HEK293 (cell line): ENCODE results near the gene PROCA1.

Experiments
- CTCF ChIP-seq: fragments of 450-650 bp; formaldehyde crosslinking; IDR thresholded peaks from 2 replicates; pipeline ENCODE4 v1.5.1; 2016; ENCODE audit warnings: missing biosample characterization, missing genetic modification characterization
- HOXA7 ChIP-seq: sonication (generic); formaldehyde crosslinking; IDR thresholded peaks from 2 replicates; pipeline ENCODE4 v1.8.1; 2022; ENCODE audit warnings: missing genetic modification reagents, borderline replicate concordance
- REST ChIP-seq: fragments of 450-650 bp; formaldehyde crosslinking; IDR thresholded peaks from 2 replicates; pipeline ENCODE4 v1.5.1; 2016; ENCODE audit warnings: missing biosample characterization, missing genetic modification characterization
- SP2 ChIP-seq: fragments of 450-650 bp; formaldehyde crosslinking; IDR thresholded peaks from 2 replicates; pipeline ENCODE4 v1.5.1; 2016; ENCODE audit warnings: missing biosample characterization, missing genetic modification characterization
- SP7 ChIP-seq: fragments of 450-650 bp; formaldehyde crosslinking; IDR thresholded peaks from 2 replicates; pipeline ENCODE4 v1.5.1; 2016; ENCODE audit warnings: missing biosample characterization, missing genetic modification characterization
- TCF7L2 ChIP-seq: IDR thresholded peaks from 2 replicates; pipeline ENCODE4 v1.6.1; 2011; ENCODE audit warnings: low read depth, mild to moderate bottlenecking, inconsistent platforms, low read length, moderate library complexity, borderline replicate concordance
- TRIM28 ChIP-seq: IDR thresholded peaks from 2 replicates; pipeline ENCODE4 v1.6.1; 2011; ENCODE audit warnings: low read length, control low read depth, borderline replicate concordance
- ZBTB11 ChIP-seq: fragments of 450-650 bp; formaldehyde crosslinking; conservative IDR thresholded peaks from 2 replicates; pipeline ENCODE4 v1.5.1; 2016; ENCODE audit warnings: low read depth, missing biosample characterization, missing genetic modification characterization
- ZFP37 ChIP-seq: fragments of 450-650 bp; formaldehyde crosslinking; IDR thresholded peaks from 2 replicates; pipeline ENCODE4 v1.5.1; 2016; ENCODE audit warnings: missing biosample characterization, missing genetic modification characterization
- ZNF121 ChIP-seq: fragments of 450-650 bp; formaldehyde crosslinking; IDR thresholded peaks from 2 replicates; pipeline ENCODE4 v1.5.1; 2016; ENCODE audit warnings: missing biosample characterization, missing genetic modification characterization
- ZNF555 ChIP-seq: fragments of 450-650 bp; formaldehyde crosslinking; conservative IDR thresholded peaks from 2 replicates; pipeline ENCODE4 v1.5.1; 2017; ENCODE audit warnings: missing biosample characterization, mild to moderate bottlenecking, missing genetic modification characterization, inconsistent platforms
- ZNF571 ChIP-seq: fragments of 450-650 bp; formaldehyde crosslinking; IDR thresholded peaks from 2 replicates; pipeline ENCODE4 v1.5.0; 2017; ENCODE audit warnings: missing biosample characterization, missing genetic modification characterization
- ZNF658 ChIP-seq: fragments of 450-650 bp; formaldehyde crosslinking; IDR thresholded peaks from 2 replicates; pipeline ENCODE4; 2016; ENCODE audit warnings: missing biosample characterization, missing genetic modification characterization

GRCh38 chr17:28707339-28707720, 4.4 kb downstream of the PROCA1 start:
- TF ChIP-seq ZNF658 (tag by site-specific recombination) (no peak), CTCF (no peak), HOXA7 (CRISPR knock-in tag) (no peak), ZFP37 (tag by site-specific recombination) (no peak), REST (no peak), SP7 (tag by site-specific recombination) (no peak), ZBTB11 (tag by site-specific recombination) (no peak), TCF7L2 (no peak), SP2 (no peak), TRIM28 (no peak), ZNF121 (tag by site-specific recombination) (no peak), ZNF555 (no peak), ZNF571 (tag by site-specific recombination) (no peak)
